GM19463 (cell line): ENCODE data around the gene AGAP2.
"Not testable (repeated sequence)": the region's sequence is repeated elsewhere in the genome, so short reads cannot be mapped to it uniquely, and the experiment has no call there.

Experiments
- ATAC-seq: cut with Tn5 transposase; IDR thresholded peaks from one replicate; pipeline ENCODE4 v1.9.1; 2021; ENCODE audit warnings: mild to moderate bottlenecking, moderate library complexity; ENCODE audit not compliant: unreplicated experiment

AGAP2 gene

DNA sequence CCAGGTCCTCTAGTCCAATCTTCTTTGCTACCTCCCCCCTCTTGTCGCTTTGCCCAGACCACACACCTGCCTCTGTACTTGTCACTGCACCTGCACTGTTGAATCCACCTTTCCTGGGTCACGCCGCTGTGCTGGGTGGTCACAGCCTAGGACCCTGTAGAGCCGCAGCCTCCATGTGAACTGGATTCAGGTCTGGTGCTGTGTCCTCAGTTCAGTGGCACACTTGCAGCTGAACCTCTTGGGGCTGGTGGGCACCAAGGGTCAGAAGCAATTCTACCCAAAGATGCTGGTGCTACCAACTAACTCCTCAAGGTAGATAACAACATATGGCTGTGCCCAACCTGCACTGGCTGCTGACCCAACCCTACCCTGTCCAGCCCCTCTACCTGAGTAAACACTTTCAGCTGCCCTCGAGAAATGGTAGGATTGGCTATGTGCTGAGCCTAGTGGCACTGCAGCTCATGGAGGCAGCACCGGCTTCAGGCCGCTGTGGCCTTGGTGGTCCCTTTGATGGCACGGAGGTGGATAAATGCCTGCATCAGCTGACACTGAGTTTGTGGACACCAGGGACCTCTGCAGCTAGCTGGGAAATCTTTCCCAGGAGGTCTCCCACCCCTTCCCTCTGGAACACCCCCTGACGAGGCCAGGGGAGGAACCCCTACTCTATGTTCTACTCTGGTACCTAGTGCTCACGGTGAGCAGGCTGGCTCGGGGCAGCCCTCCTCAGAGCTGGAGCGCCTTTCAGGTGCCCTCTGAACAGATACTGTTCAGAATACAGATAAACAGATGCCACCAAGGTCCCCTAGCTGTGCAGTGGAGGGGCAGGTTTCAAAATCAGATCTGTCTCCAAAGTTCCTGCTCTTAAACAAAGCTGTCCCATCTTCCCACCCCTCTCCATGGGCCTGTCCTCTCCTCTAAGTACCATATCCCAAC, 14.3 kb downstream of the AGAP2 start:
- ATAC-seq = no peak

DNA sequence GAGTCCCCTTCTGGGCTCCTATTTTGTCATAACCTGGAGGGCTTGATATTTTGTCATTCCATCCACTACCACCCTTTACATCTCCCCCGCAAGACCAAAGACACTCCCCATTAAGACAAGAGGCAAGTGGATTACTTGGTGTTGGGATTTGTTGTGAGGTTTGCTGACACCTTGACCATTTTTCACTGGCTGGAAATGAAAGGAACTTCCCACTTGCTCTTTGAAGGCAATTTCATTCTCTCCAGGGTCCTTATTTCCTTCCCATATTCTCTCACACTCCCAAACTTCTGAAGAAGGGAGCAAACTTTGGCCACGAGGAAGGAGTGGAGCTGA, 14.9 kb downstream of the AGAP2 start:
- ATAC-seq = no peak

DNA sequence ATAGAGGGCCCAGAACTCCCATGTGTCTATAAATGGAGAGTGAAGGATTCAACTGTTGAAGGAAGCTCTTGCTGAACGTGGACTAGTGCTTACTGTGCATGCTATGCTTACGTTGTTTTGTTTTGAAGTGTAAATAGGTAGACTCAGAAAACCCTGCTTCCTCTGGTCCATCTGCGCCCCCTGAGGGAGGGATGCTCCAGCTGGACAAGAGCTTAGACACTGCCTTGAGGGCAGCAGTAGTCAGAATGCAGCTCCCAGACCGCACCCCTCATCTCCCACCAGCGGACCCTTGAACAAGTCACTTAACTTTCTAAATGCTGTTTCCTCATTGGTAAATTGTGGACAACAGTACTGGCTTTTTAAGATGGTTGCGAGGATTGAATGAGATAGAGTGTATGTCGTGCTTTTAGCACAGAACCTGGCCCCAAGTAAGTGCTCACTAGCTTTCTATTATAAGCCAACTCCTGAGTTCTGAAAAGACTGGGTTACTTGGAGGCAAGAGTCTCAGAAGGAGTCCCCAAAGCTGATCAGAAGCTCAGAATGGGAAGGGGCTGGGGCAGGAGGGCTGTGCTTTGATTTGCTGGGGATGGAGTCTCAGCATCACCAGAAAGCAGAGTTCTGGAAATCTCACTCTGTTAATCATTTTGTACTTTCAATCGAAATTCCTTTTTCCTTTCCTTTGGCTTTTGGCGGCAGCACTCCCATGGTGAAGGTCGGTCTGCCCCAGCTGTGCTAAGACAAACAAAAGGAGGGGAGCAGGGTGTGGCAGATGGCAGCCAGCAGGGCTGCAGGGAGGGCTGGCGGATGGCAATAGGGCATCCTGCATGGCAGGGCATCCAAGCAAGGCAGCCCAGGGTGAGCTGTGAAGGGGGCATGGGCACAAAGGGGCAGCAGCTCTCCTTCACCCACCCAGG, 15.6 kb downstream of the AGAP2 start:
- no peak for ATAC-seq

DNA sequence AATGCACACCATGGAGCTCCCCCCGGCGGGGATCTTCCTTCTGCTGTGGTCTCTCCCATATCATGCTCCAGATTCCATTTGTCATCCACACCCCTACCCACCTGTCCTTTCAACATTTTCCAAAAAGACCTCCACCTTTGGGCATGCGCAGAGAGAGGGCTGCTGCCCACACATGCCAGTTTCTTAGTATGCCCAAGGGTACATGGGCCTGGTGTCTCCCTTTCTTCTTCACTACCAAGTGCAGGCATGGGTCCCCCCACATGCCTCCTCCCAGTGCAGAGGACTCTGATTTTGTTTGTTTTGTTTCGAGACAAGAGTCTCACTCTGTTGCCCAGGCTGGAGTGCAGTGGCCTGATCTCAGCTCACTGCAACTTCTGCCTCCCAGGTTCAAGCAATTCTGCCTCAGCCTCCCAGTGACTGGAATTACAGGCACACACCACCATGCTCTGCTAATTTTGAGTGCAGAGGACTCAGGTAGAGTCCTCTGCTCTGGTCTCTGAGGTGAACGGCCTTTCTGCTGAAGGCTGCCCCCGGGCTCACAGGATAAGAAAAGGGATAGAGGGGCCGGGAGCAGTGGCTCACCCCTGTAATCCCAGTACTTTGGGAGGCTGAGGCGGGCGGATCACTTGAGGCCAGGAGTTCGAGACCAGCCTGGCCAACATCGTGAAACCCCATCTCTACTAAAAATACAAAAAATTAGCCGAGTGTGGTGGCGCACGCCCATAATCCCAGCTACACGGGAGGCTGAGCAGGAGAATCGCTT, 16.5 kb downstream of the AGAP2 start:
- ATAC-seq = not testable (repeated sequence)

DNA sequence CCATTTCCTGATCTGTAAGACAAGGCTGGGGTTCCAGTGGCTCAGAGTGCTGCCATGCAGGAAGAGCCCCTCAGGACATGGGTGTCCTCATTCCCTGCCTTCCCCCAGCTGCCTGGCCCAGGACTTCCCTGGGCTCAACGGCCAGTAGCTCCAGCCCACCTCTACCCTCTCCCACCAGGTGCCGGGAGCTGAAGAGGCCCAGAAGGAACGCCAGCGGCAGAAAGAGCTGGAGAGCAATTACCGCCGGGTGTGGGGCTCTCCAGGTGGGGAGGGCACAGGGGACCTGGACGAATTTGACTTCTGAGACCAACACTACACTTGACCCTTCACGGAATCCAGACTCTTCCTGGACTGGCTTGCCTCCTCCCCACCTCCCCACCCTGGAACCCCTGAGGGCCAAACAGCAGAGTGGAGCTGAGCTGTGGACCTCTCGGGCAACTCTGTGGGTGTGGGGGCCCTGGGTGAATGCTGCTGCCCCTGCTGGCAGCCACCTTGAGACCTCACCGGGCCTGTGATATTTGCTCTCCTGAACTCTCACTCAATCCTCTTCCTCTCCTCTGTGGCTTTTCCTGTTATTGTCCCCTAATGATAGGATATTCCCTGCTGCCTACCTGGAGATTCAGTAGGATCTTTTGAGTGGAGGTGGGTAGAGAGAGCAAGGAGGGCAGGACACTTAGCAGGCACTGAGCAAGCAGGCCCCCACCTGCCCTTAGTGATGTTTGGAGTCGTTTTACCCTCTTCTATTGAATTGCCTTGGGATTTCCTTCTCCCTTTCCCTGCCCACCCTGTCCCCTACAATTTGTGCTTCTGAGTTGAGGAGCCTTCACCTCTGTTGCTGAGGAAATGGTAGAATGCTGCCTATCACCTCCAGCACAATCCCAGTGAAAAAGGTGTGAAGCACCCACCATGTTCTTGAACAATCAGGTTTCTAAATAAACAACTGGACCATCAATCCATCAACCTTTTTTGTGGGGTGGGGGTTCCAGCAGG, 17.6 kb downstream of the AGAP2 start:
- ATAC-seq = no peak

DNA sequence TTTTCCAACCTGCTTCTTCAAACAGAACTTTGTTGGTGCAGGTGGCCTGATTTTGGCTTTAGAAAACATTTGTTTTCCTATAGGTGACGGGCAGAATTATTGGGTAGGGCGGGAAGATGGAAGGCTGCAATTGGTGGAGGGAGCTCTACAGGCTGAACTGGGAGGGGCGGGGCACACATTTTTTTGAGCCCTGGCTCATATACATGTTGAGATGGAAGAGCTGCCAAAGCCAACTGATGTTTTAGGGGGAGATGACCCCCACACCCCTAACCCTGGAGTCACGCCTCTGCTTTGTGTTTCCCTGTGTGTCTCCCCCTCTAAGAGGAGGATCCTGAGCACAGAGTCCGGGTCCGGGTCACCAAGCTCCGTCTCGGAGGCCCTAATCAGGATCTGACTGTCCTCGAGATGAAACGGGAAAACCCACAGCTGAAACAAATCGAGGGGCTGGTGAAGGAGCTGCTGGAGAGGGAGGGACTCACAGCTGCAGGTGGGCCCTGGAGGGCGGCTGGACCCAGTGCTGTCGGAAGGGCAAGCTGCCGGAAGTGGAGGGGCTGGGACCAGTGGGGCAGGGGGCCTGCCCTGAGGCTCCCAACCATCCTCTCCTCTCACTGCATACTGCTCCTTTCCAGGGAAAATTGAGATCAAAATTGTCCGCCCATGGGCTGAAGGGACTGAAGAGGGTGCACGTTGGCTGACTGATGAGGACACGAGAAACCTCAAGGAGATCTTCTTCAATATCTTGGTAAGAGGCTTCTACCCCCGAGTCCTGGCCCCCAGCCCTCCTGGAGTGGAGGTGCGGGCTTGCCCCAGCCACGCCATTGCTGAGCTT, 18.6 kb downstream of the AGAP2 start:
- no peak for ATAC-seq

DNA sequence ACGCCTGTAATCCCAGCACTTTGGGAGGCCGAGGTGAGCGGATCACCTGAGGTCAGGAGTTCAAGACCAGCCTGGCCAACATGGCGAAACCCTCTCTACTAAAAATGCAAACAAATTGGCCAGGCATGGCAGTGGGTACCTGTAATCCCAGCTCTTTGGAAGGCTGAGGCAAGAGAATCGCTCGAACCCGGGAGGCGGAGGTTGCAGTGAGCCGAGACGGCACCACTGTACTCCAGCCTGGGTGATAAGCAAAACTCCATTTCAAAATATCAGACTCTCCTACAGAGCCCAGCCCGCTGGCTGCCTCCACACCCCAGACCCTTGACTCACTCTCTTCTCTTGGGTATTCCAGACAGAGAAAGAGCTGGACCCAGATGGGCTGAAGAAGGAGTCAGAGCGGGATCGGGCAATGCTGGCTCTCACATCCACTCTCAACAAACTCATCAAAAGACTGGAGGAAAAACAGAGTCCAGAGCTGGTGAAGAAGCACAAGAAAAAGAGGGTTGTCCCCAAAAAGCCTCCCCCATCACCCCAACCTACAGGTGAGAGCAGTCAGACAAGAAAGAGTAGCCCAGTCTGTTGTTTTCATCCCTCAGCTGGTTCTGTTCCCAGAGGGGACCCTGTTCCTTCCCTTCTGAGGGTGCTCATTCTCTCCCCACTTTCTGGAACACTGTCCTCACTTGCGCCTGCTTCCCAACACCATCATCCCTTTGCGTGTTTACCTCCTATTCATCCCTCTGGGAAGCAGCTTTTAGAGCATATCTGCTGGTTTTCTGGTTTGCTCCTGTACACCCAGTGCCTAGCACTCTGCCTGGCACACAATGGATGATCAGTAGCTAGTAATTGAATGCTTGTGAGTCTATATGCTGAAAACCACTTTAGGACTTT, 19.7 kb downstream of the AGAP2 start:
- ATAC-seq = no peak

DNA sequence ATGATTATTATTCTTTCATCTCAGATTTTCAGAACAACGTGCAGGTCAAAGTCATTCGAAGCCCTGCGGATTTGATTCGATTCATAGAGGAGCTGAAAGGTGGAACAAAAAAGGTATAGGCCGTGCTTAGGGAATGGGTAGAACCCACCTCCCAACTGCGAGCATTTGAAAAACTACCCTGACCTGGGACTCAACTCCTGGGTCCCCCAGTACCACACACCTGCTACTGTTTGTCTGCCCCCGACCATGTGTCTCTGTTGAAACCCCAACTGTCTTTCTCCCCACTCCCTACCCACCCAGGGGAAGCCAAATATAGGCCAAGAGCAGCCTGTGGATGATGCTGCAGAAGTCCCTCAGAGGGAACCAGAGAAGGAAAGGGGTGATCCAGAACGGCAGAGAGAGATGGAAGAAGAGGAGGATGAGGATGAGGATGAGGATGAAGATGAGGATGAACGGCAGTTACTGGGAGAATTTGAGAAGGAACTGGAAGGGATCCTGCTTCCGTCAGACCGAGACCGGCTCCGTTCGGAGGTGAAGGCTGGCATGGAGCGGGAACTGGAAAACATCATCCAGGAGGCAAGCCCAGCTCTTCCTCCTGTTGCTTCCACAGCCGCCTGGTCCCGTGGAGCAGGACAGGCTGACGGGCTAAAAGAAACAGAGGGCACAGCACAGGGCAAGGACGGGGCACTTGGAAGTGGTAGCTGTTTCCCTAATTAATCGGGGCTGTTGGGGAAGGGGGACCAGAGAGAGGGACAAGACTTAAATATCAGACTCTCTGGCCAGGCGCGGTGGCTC, 20.5 kb downstream of the AGAP2 start:
- ATAC-seq = no peak

DNA sequence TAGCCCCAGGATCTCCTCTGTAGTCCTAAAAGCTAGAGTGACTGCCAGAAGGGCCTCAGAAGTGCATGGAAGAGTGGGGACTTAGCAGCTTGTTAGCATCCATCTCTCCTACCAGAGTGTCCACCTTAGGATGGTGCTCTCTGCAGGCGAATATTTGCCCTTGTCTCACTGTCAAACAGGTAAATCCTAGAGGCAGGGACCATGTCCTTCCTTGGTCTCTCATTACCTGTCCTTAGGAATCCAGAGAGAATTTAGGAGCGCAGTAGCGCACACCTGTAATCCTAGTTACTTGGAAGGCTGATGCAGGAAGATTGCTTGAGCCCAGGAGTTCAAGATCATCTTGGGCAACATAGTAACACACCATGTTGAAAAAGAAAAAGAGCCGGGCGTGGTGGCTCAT, 21.4 kb downstream of the AGAP2 start:
- ATAC-seq = no peak

DNA sequence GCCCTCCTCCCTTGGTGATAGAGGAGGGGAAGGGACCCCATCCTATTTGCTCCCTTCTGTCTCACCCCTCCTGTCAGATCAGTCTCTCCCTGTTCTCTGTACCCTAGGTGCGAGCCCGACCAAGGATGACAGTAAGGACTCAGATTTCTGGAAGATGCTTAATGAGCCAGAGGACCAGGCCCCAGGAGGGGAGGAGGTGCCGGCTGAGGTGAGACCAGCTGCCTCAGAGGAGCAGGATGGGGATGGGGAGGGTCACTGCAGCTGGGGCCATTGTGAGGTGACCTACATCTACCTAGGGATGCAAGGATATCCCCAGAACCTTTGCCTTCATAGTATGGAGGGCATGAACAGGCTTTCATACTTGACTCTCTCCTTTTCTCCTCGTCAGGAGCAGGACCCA, 22.2 kb downstream of the AGAP2 start:
- no peak for ATAC-seq

DNA sequence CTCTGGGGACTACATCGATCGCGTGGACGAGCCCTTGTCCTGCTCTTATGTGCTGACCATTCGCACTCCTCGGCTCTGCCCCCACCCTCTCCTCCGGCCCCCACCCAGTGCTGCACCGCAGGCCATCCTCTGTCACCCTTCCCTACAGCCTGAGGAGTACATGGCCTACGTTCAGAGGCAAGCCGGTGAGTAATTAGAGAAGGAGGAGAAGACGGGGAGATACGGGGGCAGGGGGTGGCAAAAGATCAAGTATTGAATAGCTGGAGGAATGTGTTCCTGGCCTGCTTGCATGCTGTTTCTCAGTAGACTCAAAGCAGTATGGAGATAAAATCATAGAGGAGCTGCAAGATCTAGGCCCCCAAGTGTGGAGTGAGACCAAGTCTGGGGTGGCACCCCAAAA, 22.8 kb downstream of the AGAP2 start:
- no peak for ATAC-seq

DNA sequence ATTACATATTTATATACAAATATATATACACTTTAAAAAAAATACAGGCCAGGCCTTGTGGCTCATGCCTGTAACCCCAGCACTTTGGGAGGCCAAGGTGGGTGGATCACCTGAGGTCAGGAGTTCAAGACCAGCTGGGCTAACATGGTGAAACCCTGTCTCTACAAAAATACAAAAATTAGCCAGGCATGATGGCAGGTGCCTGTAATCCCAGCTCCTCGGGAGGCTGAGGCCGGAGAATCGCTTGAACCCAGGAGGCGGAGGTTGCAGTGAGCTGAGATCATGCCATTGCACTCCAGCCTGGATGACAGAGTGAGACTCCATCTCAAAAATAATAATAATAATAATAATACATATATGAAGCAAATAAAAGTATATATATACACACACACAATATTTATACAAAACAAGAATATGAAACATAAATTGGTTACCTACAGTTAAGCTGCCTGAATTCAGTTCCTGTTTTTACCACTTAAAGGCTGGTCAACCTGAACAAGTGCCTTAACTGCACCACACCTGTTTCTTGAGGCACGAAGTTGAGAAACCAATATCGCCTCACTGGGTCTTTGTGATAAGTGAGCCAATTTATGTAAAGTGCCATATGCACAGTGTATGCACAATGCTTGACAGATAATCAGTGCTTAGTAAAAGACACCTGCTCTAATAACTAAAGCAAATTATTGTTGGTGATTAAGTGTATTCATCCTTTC, 23.4 kb downstream of the AGAP2 start:
- not testable (repeated sequence) for ATAC-seq

DNA sequence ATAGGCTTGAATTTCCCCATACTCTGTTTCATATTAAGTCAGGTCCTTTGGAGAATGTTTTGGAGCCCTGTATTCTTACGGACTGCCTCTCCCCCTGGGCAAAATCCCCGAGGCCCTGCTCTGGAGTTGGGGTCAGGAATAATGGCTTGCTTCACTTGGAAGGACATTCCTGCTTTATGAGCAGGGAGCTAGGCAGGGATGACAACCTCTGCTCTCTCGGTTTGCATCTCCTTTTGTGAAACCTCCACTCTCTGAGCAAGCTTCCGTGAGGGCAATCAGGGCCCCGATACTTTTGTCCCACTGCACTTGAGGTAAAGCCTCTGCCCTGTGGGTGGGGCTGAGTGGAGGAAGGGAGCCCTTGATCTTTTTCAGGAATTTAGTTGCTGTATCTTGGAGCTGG, 25.3 kb downstream of the AGAP2 start:
- ATAC-seq = no peak

DNA sequence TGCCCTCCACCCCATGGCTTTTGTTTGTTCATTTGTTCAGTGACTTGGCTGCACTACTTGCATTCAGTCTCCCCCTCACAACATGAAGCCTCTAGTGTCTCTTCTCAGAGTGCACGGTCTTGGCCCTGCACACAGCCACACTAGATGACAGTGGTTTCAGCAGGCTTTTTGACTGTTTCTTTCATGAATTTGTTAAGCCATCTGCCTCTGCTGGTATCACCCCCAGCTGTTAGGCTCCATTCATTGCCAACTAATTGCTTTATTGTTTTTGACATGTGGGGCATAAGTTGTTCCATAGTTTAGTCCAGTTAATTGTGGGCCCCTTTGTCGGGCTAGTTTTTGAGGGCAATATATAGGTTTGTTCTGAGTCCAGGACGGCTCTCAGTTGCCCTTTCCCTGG, 25.8 kb downstream of the AGAP2 start:
- ATAC-seq = no peak

DNA sequence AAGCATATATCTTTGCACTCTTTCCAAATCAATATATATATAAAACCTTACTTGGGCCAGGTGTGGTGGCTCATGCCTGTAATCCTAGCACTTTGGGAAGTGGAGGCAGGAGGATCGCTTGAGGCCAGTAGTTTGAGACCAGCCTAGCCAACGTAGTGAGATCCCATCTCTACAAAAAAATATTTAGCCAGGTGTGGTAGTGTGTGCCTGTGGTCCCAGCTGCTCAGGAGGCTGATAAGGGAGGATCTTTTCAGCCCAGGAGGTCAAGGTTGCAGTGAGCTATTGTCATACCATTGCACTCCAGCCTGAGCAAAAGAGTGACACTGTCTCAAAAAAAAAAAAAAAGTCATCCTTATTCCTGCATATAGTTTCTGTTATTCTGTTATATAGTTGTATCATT, 30.2 kb downstream of the AGAP2 start:
- ATAC-seq = no peak

DNA sequence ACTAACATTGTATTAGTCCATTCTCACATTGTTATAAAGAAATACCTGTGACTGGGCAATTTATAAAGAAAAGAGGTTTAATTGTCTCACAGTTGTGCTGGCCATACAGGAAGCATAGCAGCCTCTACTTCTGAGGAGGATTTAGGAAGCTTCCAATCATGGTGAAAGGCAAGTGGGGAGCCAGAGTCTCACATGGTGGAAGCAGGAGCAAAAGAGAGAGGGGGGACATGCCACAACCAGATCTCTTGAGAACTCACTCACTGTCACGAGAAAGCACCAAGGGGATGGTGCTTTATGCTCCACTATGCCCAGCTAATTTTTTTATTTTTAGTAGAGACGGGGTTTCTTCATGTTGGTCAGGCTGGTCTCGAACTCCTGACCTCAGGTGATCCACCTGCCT, 31.3 kb downstream of the AGAP2 start:
- ATAC-seq = no peak

DNA sequence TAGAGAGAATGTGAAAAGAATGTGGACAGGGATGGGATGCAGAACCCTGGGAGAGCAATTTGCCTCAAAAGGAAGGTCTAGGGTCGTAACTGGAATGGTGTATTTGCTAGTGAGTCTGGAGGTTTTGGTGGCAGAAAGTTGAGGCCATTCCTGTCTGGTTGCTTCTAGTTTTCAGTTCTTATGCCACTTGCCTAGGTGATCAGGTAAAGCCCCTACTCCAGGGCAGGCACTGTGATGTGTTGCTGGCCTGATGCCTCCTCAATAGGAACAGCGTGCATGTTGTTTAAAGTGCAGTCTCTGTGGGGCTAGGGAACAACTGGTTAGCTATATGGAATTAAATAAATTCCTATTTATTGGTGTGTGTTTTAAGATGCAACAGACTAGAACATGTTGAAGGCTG, 38.2 kb downstream of the AGAP2 start:
- ATAC-seq = no peak
